ENCODE data around the gene LOXL1. TPM values are rescaled to one million over a fixed set of nuclear protein-coding genes. Genes with fewer than 3 reads are reported as not detected.

Gene LOXL1
- total and polyA plus RNA-seq, 5 donors from 2014 or later, result 6.8 to 24.2 (median 7.9) TPM

- ATAC-seq (ENCODE audit: low read depth in 2 of 2) (no peak), DNase-seq (no peak)
- no peaks in the 10 kb centered on the region for H3K9me3 Mint-ChIP-seq
- Histone ChIP-seq H3K9me3 (ENCODE audit: control insufficient read depth in 2 of 2, low read length in 2 of 2) (no peaks in the 10 kb centered on the region), H3K4me1 (ENCODE audit: control insufficient read depth, insufficient read depth, low read length, poor library complexity, severe bottlenecking) (no peaks in the 10 kb centered on the region), H3K27ac (ENCODE audit: insufficient read depth, low read length, poor library complexity, severe bottlenecking) (no peak overlapping the region), H3K27me3 (ENCODE audit: control insufficient read depth, insufficient read depth, low read length) (no peaks in the 10 kb centered on the region), H3K4me3 (ENCODE audit: low read depth, low read length) (no peak overlapping the region), H3K36me3 (ENCODE audit: control insufficient read depth, insufficient read depth, low read length) (no peaks in the 10 kb centered on the region)
- H3K36me3 Mint-ChIP-seq, result no peaks in the 10 kb centered on the region
- no peaks in the 10 kb centered on the region for H3K4me1 Mint-ChIP-seq
- no peak overlapping the region for H3K27ac Mint-ChIP-seq
- no peak overlapping the region for H3K4me3 Mint-ChIP-seq
- peaks cover 4% of the 10 kb centered on the region for H3K27me3 Mint-ChIP-seq
Measured at GRCh38 chr15:73894133-73894814, 32.0 kb upstream of the LOXL1 start.

- Mint-ChIP-seq H3K27me3 (no peaks in the 10 kb centered on the region), H3K9me3 (no peaks in the 10 kb centered on the region), H3K4me3 (no peak overlapping the region), H3K27ac (no peak overlapping the region), H3K4me1 (no peaks in the 10 kb centered on the region), H3K36me3 (no peaks in the 10 kb centered on the region)
- no peaks in the 10 kb centered on the region for H3K27me3 ChIP-seq (ENCODE audit: control insufficient read depth, insufficient read depth, low read length)
- no peaks in the 10 kb centered on the region for H3K36me3 ChIP-seq (ENCODE audit: control insufficient read depth, insufficient read depth, low read length)
- H3K4me3 ChIP-seq (ENCODE audit: low read depth, low read length), result no peak overlapping the region
- H3K4me1 ChIP-seq (ENCODE audit: control insufficient read depth, insufficient read depth, low read length, poor library complexity, severe bottlenecking), result no peaks in the 10 kb centered on the region
- peak; percentile 12 to 72 (median 49) for DNase-seq
- peak; percentile 73 to 80 for ATAC-seq (ENCODE audit: low read depth in 2 of 2)
- no peak overlapping the region for H3K27ac ChIP-seq (ENCODE audit: insufficient read depth, low read length, poor library complexity, severe bottlenecking)
- no peaks in the 10 kb centered on the region for H3K9me3 ChIP-seq (ENCODE audit: control insufficient read depth in 2 of 2, low read length in 2 of 2)
Measured at GRCh38 chr15:73897441-73898261, 28.6 kb upstream of the LOXL1 start.

GRCh38 chr15:73899197-73900094, 26.8 kb upstream of the LOXL1 start:
- H3K27me3 ChIP-seq (ENCODE audit: control insufficient read depth, insufficient read depth, low read length), result no peaks in the 10 kb centered on the region
- Mint-ChIP-seq H3K27me3 (no peaks in the 10 kb centered on the region), H3K27ac (no peak overlapping the region), H3K4me1 (no peaks in the 10 kb centered on the region), H3K9me3 (no peaks in the 10 kb centered on the region), H3K36me3 (peaks cover 2% of the 10 kb centered on the region), H3K4me3 (no peak overlapping the region)
- DNase-seq (no peak), ATAC-seq (ENCODE audit: low read depth in 2 of 2) (no peak)
- H3K36me3 ChIP-seq (ENCODE audit: control insufficient read depth, insufficient read depth, low read length), result no peaks in the 10 kb centered on the region
- H3K27ac ChIP-seq (ENCODE audit: insufficient read depth, low read length, poor library complexity, severe bottlenecking), result no peak overlapping the region
- no peaks in the 10 kb centered on the region for H3K9me3 ChIP-seq (ENCODE audit: control insufficient read depth in 2 of 2, low read length in 2 of 2)
- H3K4me1 ChIP-seq (ENCODE audit: control insufficient read depth, insufficient read depth, low read length, poor library complexity, severe bottlenecking), result no peaks in the 10 kb centered on the region
- H3K4me3 ChIP-seq (ENCODE audit: low read depth, low read length), result no peak overlapping the region

- no peak overlapping the region for H3K27ac Mint-ChIP-seq
- H3K4me3 Mint-ChIP-seq, result no peak overlapping the region
- no peaks in the 10 kb centered on the region for H3K4me1 Mint-ChIP-seq
- Histone ChIP-seq H3K36me3 (ENCODE audit: control insufficient read depth, insufficient read depth, low read length) (no peaks in the 10 kb centered on the region), H3K4me1 (ENCODE audit: control insufficient read depth, insufficient read depth, low read length, poor library complexity, severe bottlenecking) (no peaks in the 10 kb centered on the region), H3K9me3 (ENCODE audit: control insufficient read depth in 2 of 2, low read length in 2 of 2) (no peaks in the 10 kb centered on the region), H3K27ac (ENCODE audit: insufficient read depth, low read length, poor library complexity, severe bottlenecking) (no peak overlapping the region), H3K27me3 (ENCODE audit: control insufficient read depth, insufficient read depth, low read length) (no peaks in the 10 kb centered on the region), H3K4me3 (ENCODE audit: low read depth, low read length) (no peak overlapping the region)
- H3K27me3 Mint-ChIP-seq, result no peaks in the 10 kb centered on the region
- DNase-seq (no peak), ATAC-seq (ENCODE audit: low read depth in 2 of 2) (no peak)
- no peaks in the 10 kb centered on the region for H3K9me3 Mint-ChIP-seq
- peaks cover 4% of the 10 kb centered on the region for H3K36me3 Mint-ChIP-seq
Measured at GRCh38 chr15:73900095-73900712, 26.1 kb upstream of the LOXL1 start.

- no peak for DNase-seq
- Mint-ChIP-seq H3K9me3 (no peaks in the 10 kb centered on the region), H3K27me3 (no peaks in the 10 kb centered on the region), H3K4me1 (no peaks in the 10 kb centered on the region), H3K4me3 (no peak overlapping the region), H3K36me3 (peaks cover 7% of the 10 kb centered on the region), H3K27ac (peak overlapping the region in 2 of 3 donors; percentile 17 to 80)
- Histone ChIP-seq H3K9me3 (ENCODE audit: control insufficient read depth in 2 of 2, low read length in 2 of 2) (no peaks in the 10 kb centered on the region), H3K27me3 (ENCODE audit: control insufficient read depth, insufficient read depth, low read length) (no peaks in the 10 kb centered on the region), H3K4me1 (ENCODE audit: control insufficient read depth, insufficient read depth, low read length, poor library complexity, severe bottlenecking) (no peaks in the 10 kb centered on the region), H3K4me3 (ENCODE audit: low read depth, low read length) (no peak overlapping the region), H3K36me3 (ENCODE audit: control insufficient read depth, insufficient read depth, low read length) (no peaks in the 10 kb centered on the region), H3K27ac (ENCODE audit: insufficient read depth, low read length, poor library complexity, severe bottlenecking) (no peak overlapping the region)
- no peak for ATAC-seq (ENCODE audit: low read depth in 2 of 2)
Measured at GRCh38 chr15:73901126-73901810, 25.0 kb upstream of the LOXL1 start.

GRCh38 chr15:73902121-73903020, 23.9 kb upstream of the LOXL1 start:
- Histone ChIP-seq H3K27ac (ENCODE audit: insufficient read depth, low read length, poor library complexity, severe bottlenecking) (no peak overlapping the region), H3K27me3 (ENCODE audit: control insufficient read depth, insufficient read depth, low read length) (no peaks in the 10 kb centered on the region), H3K4me1 (ENCODE audit: control insufficient read depth, insufficient read depth, low read length, poor library complexity, severe bottlenecking) (no peaks in the 10 kb centered on the region), H3K36me3 (ENCODE audit: control insufficient read depth, insufficient read depth, low read length) (no peaks in the 10 kb centered on the region), H3K4me3 (ENCODE audit: low read depth, low read length) (no peak overlapping the region), H3K9me3 (ENCODE audit: control insufficient read depth in 2 of 2, low read length in 2 of 2) (no peaks in the 10 kb centered on the region)
- no peak overlapping the region for H3K4me3 Mint-ChIP-seq
- DNase-seq (no peak), ATAC-seq (ENCODE audit: low read depth in 2 of 2) (no peak)
- H3K27me3 Mint-ChIP-seq, result peaks cover 4% of the 10 kb centered on the region
- H3K4me1 Mint-ChIP-seq, result no peaks in the 10 kb centered on the region
- H3K27ac Mint-ChIP-seq, result no peak overlapping the region
- peaks cover 14% of the 10 kb centered on the region for H3K36me3 Mint-ChIP-seq
- H3K9me3 Mint-ChIP-seq, result no peaks in the 10 kb centered on the region
